DOHH2 (cell line): ENCODE results near the gene MGAT5.

Experiments
- H3F3A ChIP-seq: fragments of 200-600 bp; sonication (generic), shearing (Covaris generic); 2 replicates; pipeline ENCODE4 v1.6.0; 2016; ENCODE audit warnings: antibody characterized with exemption, mild to moderate bottlenecking; ENCODE audit not compliant: control insufficient read depth, insufficient read depth
- H3K27ac ChIP-seq: fragments of 200-600 bp; sonication (generic); 2 replicates; pipeline ENCODE4 v1.5.1; 2014; ENCODE audit warnings: low read depth, mild to moderate bottlenecking, low read length, moderate library complexity
- H3K27me3 ChIP-seq: fragments of 200-600 bp; sonication (generic); 2 replicates; pipeline ENCODE4 v1.6.1; 2014; ENCODE audit warnings: mild to moderate bottlenecking, low read length, mixed read lengths; ENCODE audit not compliant: control insufficient read depth
- H3K36me3 ChIP-seq: fragments of 200-600 bp; sonication (generic); 2 replicates; pipeline ENCODE4 v1.6.1; 2014; ENCODE audit warnings: mild to moderate bottlenecking, low read length, moderate library complexity, mixed read lengths; ENCODE audit not compliant: control insufficient read depth
- H3K4me1 ChIP-seq: fragments of 200-600 bp; sonication (generic); 2 replicates; pipeline ENCODE4 v1.6.1; 2014; ENCODE audit warnings: mild to moderate bottlenecking, low read length, mixed read lengths; ENCODE audit not compliant: control insufficient read depth
- H3K4me2 ChIP-seq: fragments of 200-600 bp; sonication (generic); 2 replicates; pipeline ENCODE4 v1.6.0; 2014; ENCODE audit warnings: mild to moderate bottlenecking, low read length, moderate library complexity
- H3K4me3 ChIP-seq: fragments of 200-600 bp; sonication (generic); 2 replicates; pipeline ENCODE4 v1.5.1; 2014; ENCODE audit warnings: mild to moderate bottlenecking, low read length, mixed read lengths
- H3K79me2 ChIP-seq: fragments of 200-600 bp; sonication (generic); 2 replicates; pipeline ENCODE4 v1.6.1; 2014; ENCODE audit warnings: mild to moderate bottlenecking, low read length, mixed read lengths; ENCODE audit not compliant: control insufficient read depth
- H3K9me2 ChIP-seq: fragments of 200-600 bp; sonication (generic); replicated peaks from 2 replicates; pipeline ENCODE4 v1.6.1; 2014; ENCODE audit warnings: mild to moderate bottlenecking, low read length, mixed read lengths; ENCODE audit not compliant: control insufficient read depth
- H3K9me3 ChIP-seq: fragments of 200-600 bp; sonication (generic); 2 replicates; pipeline ENCODE4 v1.6.1; 2014; ENCODE audit warnings: antibody characterized with exemption, low read length, mixed read lengths; ENCODE audit not compliant: control insufficient read depth, insufficient read depth
- H4K20me1 ChIP-seq: fragments of 200-600 bp; sonication (generic); 2 replicates; pipeline ENCODE4 v1.6.0; 2014; ENCODE audit warnings: low read depth, mild to moderate bottlenecking, antibody characterized with exemption, low read length, moderate library complexity; ENCODE audit not compliant: control insufficient read depth, insufficient read depth
- EZH2phosphoT487 ChIP-seq: fragments of 200-600 bp; sonication (generic); IDR thresholded peaks from 2 replicates; pipeline ENCODE4 v1.6.1; 2017; ENCODE audit warnings: borderline replicate concordance, mild to moderate bottlenecking, antibody characterized with exemption, low read length, moderate library complexity, mixed read lengths
- TF ChIP-seq, protein P1 (sequence below): fragments of 200-600 bp; sonication (generic); IDR thresholded peaks from one replicate; pipeline ENCODE4 v1.5.1; 2014; ENCODE audit warnings: antibody characterized with exemption, mild to moderate bottlenecking, low read depth, low read length; ENCODE audit not compliant: poor library complexity, severe bottlenecking

MGAT5 gene

DNA sequence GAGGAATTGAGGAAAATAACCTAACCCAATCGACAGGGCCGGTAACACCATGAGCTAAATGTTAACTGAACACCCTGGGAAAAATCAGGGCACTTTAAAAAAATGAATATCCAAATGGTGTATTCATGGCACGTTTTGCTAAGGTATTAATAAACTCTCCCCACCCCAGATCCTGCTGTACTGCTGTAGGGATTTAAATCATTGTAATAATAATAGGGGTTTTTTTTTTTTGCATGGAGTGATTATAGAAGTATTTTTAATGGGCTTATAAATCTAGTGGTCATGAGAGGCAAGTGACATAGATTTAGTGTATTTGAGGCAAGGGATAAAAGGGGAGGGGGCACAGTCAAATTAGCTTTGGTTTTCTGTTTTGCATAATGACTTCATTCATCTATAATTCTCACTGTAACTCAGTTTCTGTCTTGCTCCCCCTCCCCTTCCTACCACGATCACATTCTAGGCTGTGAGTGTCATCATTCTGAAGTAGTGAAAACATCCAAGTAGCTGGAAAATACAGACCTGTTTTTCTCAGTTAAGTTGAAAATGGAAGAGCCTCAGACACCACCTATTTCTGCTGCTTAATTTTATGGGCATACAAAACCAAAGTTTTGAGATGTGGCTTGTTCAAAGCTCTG is 18.2 kb upstream of the MGAT5 start:
- peaks cover 21% of the 10 kb centered on the region for H3F3A ChIP-seq
- H3K9me2 ChIP-seq: no peaks in the 10 kb centered on the region
- H3K27me3 ChIP-seq: no peaks in the 10 kb centered on the region
- peak overlapping the region; percentile 81 for H3K4me2 ChIP-seq
- 0 out of 2 replicates have a peak overlapping the region, but pooled peaks have one; percentile 7 for H3K4me3 ChIP-seq
- H3K36me3 ChIP-seq: no peaks in the 10 kb centered on the region
- H3K27ac ChIP-seq: no peak overlapping the region
- H4K20me1 ChIP-seq: 0 out of 2 replicates have a peak, but pooled peaks cover 5% of the 10 kb centered on the region
- TF ChIP-seq, protein P1, sequence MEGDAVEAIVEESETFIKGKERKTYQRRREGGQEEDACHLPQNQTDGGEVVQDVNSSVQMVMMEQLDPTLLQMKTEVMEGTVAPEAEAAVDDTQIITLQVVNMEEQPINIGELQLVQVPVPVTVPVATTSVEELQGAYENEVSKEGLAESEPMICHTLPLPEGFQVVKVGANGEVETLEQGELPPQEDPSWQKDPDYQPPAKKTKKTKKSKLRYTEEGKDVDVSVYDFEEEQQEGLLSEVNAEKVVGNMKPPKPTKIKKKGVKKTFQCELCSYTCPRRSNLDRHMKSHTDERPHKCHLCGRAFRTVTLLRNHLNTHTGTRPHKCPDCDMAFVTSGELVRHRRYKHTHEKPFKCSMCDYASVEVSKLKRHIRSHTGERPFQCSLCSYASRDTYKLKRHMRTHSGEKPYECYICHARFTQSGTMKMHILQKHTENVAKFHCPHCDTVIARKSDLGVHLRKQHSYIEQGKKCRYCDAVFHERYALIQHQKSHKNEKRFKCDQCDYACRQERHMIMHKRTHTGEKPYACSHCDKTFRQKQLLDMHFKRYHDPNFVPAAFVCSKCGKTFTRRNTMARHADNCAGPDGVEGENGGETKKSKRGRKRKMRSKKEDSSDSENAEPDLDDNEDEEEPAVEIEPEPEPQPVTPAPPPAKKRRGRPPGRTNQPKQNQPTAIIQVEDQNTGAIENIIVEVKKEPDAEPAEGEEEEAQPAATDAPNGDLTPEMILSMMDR: no peak
- no peak for TF ChIP-seq EZH2phosphoT487
- H3K9me3 ChIP-seq: no peaks in the 10 kb centered on the region
- peaks cover 84% of the 10 kb centered on the region for H3K79me2 ChIP-seq
- peaks cover 69% of the 10 kb centered on the region for H3K4me1 ChIP-seq

DNA sequence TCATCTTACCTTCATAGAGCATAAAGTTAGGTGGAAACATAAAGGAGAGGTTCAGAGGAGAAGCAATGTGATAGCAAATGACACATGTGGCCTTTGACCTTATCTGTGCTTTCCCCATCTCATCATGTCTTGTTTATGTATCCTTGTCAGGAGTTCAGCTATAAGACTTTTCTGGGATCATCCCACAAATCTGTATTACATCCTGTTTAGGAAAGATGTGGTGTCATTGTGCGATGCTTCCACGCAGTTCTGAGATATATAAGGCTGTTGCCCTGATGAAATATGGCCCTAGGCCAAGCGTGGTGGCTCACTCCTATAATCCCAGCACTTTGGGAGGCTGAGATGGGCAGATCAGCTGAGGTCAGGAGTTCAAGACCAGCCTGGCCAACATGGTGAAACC is 15.5 kb upstream of the MGAT5 start:
- Histone ChIP-seq H3K4me1 (peaks cover 55% of the 10 kb centered on the region), H4K20me1 (0 out of 2 replicates have a peak, but pooled peaks cover 5% of the 10 kb centered on the region), H3K36me3 (no peaks in the 10 kb centered on the region), H3K9me3 (no peaks in the 10 kb centered on the region), H3K27ac (no peak overlapping the region), H3K4me2 (no peak overlapping the region), H3K27me3 (no peaks in the 10 kb centered on the region), H3K9me2 (no peaks in the 10 kb centered on the region), H3F3A (peaks cover 8% of the 10 kb centered on the region), H3K79me2 (peaks cover 84% of the 10 kb centered on the region), H3K4me3 (no peak overlapping the region)
- TF ChIP-seq EZH2phosphoT487: no peak
- TF ChIP-seq, protein P1: no peak

DNA sequence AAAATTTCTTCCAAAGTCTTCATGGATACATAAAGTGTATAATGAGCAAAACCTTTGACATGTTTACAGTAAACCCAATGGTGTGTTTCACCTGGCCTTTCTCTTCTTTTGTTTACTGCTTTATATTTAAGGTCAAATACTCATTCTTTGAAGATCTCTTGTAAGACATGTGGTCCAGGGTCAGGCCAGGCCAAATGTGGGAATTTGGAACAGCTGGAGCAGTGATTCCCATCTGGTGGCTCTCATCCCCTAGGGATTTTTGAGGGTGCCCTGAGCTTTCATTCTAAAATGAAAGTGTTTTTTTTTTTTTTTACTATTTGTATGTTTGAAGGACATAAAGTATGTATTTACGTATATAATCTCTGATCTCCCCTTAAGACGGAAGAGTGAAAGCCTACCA is 13.8 kb upstream of the MGAT5 start:
- peaks cover 3% of the 10 kb centered on the region; the same call in 1 of the 2 replicates for H3F3A ChIP-seq
- H3K9me2 ChIP-seq: no peaks in the 10 kb centered on the region
- no peaks in the 10 kb centered on the region for H3K36me3 ChIP-seq
- H3K4me1 ChIP-seq: peaks cover 55% of the 10 kb centered on the region
- H4K20me1 ChIP-seq: 0 out of 2 replicates have a peak, but pooled peaks cover 4% of the 10 kb centered on the region
- H3K27ac ChIP-seq: no peak overlapping the region
- H3K4me3 ChIP-seq: no peak overlapping the region
- H3K9me3 ChIP-seq: no peaks in the 10 kb centered on the region
- H3K79me2 ChIP-seq: peaks cover 86% of the 10 kb centered on the region
- H3K27me3 ChIP-seq: no peaks in the 10 kb centered on the region
- TF ChIP-seq, protein P1: no peak
- no peak for TF ChIP-seq EZH2phosphoT487
- H3K4me2 ChIP-seq: no peak overlapping the region
